Skeletal muscle tissue (tissue), 4 donors: ENCODE measurements around the gene SLC22A3. TPM values are rescaled to one million over a fixed set of nuclear protein-coding genes. Genes with fewer than 3 reads are reported as not detected.
"Not testable (repeated sequence)": the region's sequence is repeated elsewhere in the genome, so short reads cannot be mapped to it uniquely, and the experiment has no call there.

Experiments
- H3K27ac ChIP-seq: one replicate; pipeline ENCODE4 v1.7.0; 2013; ENCODE audit warnings: mild to moderate bottlenecking, low read depth, low read length, inconsistent platforms
- H3K27me3 ChIP-seq, 3 donors: one replicate each; pipeline ENCODE4 v1.7.0; 2013; ENCODE audit warnings: low read length in 3 of 3; ENCODE audit not compliant: control insufficient read depth in 3 of 3, insufficient read depth in 3 of 3
- H3K36me3 ChIP-seq, 3 donors: one replicate each; pipeline ENCODE4 v1.7.0; 2013; ENCODE audit warnings: low read length in 3 of 3; ENCODE audit not compliant: control insufficient read depth in 3 of 3, insufficient read depth in 3 of 3
- H3K4me1 ChIP-seq, 3 donors: one replicate each; pipeline ENCODE4 v1.7.0; 2013; ENCODE audit warnings: low read length in 3 of 3, mild to moderate bottlenecking in 3 of 3; ENCODE audit not compliant: control insufficient read depth in 3 of 3, insufficient read depth in 3 of 3
- H3K4me3 ChIP-seq, 3 donors: one replicate each; pipeline ENCODE4 v1.7.0; 2013; ENCODE audit warnings: low read length in 3 of 3
- H3K9ac ChIP-seq, 3 donors: one replicate each; pipeline ENCODE4 v1.7.0; 2013; ENCODE audit warnings: low read length in 3 of 3, mild to moderate bottlenecking in 3 of 3, moderate library complexity in 2 of 3, low read depth in 1 of 3
- H3K9me3 ChIP-seq, 3 donors: one replicate each; pipeline ENCODE4 v1.7.0; 2013; ENCODE audit warnings: low read length in 3 of 3; ENCODE audit not compliant: control insufficient read depth in 3 of 3
- total RNA-seq: library from RNA; depleted of rRNA; stranded (reverse); fragments of >200 nt; gene quantifications from one replicate; pipeline ENCODE4 v1.2.3, GENCODE V29; 2014
- donor health status: Osteomylitis.

The SLC22A3 gene
- total RNA-seq, 1 donor from 2014 or later = 8.4 TPM

DNA sequence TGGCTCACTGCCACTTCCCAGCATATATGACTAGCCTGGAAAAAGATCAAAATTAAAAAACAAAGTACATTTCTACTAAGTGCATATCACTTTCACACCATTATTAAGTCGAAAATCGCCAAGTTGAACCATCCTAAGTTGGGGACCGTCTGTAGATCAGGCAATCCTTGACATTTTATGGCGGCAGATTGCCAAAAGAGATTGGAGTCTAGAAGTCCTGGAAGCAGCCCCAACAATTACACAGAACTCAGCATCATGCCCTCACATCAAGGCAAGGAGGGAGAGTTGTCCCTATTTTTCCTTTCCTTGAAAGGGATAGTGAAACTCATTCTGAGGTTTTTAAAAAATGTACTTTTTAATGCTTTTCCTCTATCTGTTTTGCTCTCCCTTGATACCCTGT is 30.7 kb downstream of the SLC22A3 start:
- Histone ChIP-seq H3K27me3 (no peaks in the 10 kb centered on the region), H3K36me3 (no peaks in the 10 kb centered on the region), H3K9me3 (no peaks in the 10 kb centered on the region), H3K27ac (no peak overlapping the region), H3K9ac (no peak overlapping the region), H3K4me1 (peaks cover 0 to 6% (median 0%) of the 10 kb centered on the region in 3 donors), H3K4me3 (no peak overlapping the region)

DNA sequence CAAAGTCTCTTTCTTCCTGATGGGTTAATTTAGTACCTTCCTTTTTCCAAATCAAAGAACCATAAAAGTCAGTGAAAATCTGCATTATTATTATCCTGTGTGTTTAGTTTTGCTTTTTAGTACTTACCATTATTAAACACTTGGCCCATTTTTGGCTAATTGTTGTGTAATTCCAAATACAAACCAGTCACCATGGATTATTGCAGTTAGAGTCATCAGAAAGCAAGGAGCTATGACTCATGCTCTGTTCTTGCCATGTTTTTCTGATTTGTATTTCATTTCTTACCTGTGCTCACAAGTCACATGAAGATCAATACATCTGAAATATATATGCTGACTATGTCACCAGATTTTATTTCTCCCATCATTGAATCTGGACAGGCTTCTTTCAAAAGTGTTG is 31.3 kb downstream of the SLC22A3 start:
- Histone ChIP-seq H3K9me3 (no peaks in the 10 kb centered on the region), H3K27ac (no peak overlapping the region), H3K27me3 (no peaks in the 10 kb centered on the region), H3K4me3 (no peak overlapping the region), H3K36me3 (no peaks in the 10 kb centered on the region), H3K9ac (no peak overlapping the region), H3K4me1 (peaks cover 0 to 6% (median 2%) of the 10 kb centered on the region in 3 donors)

- H3K27ac ChIP-seq = no peak overlapping the region
- no peak overlapping the region for H3K9ac ChIP-seq
- no peak overlapping the region for H3K4me3 ChIP-seq
- H3K4me1 ChIP-seq = peaks cover 3 to 24% (median 17%) of the 10 kb centered on the region in 3 donors
- H3K27me3 ChIP-seq = no peaks in the 10 kb centered on the region
- H3K9me3 ChIP-seq = no peaks in the 10 kb centered on the region
- no peaks in the 10 kb centered on the region for H3K36me3 ChIP-seq
Measured at GRCh38 chr6:160382946-160383345, 34.8 kb downstream of the SLC22A3 start.

DNA sequence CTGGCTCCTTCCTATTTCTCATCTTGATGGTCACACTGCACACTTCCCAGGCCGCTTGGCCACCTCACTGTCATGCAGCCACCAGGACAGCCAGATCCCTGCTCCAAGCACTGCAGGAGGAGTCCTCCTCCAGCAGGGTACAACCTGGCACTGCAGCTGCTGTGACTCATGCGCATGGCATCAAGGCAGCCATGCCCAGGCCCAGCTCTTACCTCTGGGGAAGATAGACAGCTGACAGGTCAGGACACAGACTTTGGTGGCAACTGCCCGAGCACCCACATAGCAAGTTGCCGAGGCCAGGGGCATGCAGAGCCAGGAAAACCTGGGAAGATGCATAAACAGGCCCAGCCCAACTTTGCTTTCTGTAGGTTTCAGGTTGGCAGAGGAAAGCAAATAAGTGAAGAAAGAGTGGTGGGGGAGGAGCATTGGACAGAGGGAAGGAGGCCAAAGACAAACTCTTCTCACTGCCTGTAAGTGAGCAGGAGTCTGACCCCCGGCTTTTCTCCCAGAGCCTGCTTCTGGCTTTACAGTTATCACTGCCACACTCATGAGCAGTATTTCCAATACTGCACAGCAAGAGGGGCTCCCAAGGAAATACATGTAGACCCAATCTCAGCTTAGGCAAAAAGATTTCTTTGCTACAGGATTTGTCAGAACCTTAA is 38.8 kb downstream of the SLC22A3 start:
- Histone ChIP-seq H3K9ac (peak overlapping the region in 1 of 3 donors; percentile 17), H3K27me3 (no peaks in the 10 kb centered on the region), H3K9me3 (peaks cover 0 to 3% (median 0%) of the 10 kb centered on the region in 3 donors), H3K4me3 (no peak overlapping the region), H3K4me1 (peaks cover 3 to 49% (median 11%) of the 10 kb centered on the region in 3 donors), H3K36me3 (no peaks in the 10 kb centered on the region), H3K27ac (no peak overlapping the region)

DNA sequence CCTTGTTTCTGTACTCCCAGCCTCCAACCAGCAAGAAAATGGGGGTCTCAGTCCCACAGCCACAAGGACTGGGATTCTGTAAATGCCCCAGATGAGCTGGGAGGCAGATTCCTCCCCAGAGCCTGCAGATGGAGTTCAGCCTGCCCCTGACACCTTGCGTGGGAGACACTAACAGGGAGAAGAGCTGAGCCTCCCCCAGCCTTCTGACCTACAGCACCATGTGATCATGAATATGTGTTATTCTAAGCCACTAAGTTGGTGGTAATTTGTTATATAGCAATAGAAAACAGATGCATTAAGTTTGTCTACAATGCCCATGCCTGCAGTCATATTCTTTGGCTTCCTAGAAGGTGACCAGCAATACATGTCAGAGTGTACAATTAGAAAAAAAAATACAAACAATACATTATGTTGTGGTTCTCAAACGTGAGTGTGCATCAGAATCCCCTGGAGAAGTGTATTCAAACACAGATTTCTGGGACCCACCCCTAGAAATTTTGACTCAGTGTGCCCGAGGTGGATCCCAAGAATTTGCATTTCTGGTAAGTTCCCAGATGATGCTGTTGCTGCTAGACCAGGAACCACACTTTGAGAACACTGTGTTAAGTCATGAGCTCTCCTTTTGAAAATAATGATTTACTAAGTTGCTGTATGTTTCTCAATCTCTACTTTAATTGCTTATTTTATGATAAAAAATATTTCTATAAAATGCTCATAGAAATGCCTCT is 39.9 kb downstream of the SLC22A3 start:
- no peak overlapping the region for H3K27ac ChIP-seq

GRCh38 chr6:160388922-160389321 is 40.7 kb downstream of the SLC22A3 start:
- Histone ChIP-seq H3K27me3 (no peaks in the 10 kb centered on the region), H3K9me3 (peaks cover 0 to 3% (median 0%) of the 10 kb centered on the region in 3 donors), H3K4me3 (no peak overlapping the region), H3K27ac (no peak overlapping the region), H3K9ac (no peak overlapping the region), H3K4me1 (peaks cover 3 to 50% (median 11%) of the 10 kb centered on the region in 3 donors), H3K36me3 (no peaks in the 10 kb centered on the region)

More for the DNA sequence above, 39.9 kb downstream of the SLC22A3 start:
- Histone ChIP-seq H3K4me1 (peaks cover 3 to 50% (median 11%) of the 10 kb centered on the region in 3 donors), H3K36me3 (no peaks in the 10 kb centered on the region), H3K9ac (no peak overlapping the region), H3K9me3 (peaks cover 0 to 3% (median 0%) of the 10 kb centered on the region in 3 donors), H3K27me3 (no peaks in the 10 kb centered on the region), H3K4me3 (no peak overlapping the region)

- no peaks in the 10 kb centered on the region for H3K36me3 ChIP-seq
- peaks cover 0 to 3% (median 0%) of the 10 kb centered on the region in 3 donors for H3K9me3 ChIP-seq
- H3K4me3 ChIP-seq = no peak overlapping the region
- H3K27ac ChIP-seq = no peak overlapping the region
- H3K27me3 ChIP-seq = no peaks in the 10 kb centered on the region
- peaks cover 3 to 43% (median 8%) of the 10 kb centered on the region in 3 donors for H3K4me1 ChIP-seq
- H3K9ac ChIP-seq = no peak overlapping the region
Measured at GRCh38 chr6:160391419-160392116, 43.4 kb downstream of the SLC22A3 start.

DNA sequence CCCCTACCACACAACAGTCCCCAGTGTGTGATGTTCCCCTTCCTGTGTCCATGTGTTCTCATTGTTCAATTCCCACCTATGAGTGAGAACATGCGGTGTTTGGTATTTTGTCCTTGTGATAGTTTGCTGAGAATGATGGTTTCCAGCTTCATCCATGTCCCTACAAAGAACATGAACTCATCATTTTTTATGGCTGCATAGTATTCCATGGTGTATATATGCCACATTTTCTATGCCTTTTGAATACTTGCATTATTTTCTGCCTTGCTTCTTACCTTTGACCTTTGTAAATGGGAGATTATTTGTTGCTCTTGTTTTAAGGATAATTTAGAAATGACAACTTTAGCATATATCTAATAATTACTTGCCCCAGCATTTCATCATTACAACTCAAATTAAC is 45.3 kb downstream of the SLC22A3 start:
- H3K27me3 ChIP-seq, H3K4me3 ChIP-seq, H3K27ac ChIP-seq: not testable (repeated sequence)

GRCh38 chr6:160393891-160394653 is 45.9 kb downstream of the SLC22A3 start:
- Histone ChIP-seq H3K4me3 (no peak overlapping the region), H3K9ac (no peak overlapping the region), H3K9me3 (peaks cover 0 to 3% (median 0%) of the 10 kb centered on the region in 3 donors), H3K36me3 (no peaks in the 10 kb centered on the region), H3K4me1 (peaks cover 0 to 28% (median 0%) of the 10 kb centered on the region in 3 donors), H3K27me3 (no peaks in the 10 kb centered on the region), H3K27ac (no peak overlapping the region)

More for the DNA sequence above, 45.3 kb downstream of the SLC22A3 start:
- not testable (repeated sequence) for H3K36me3 ChIP-seq, H3K9me3 ChIP-seq, H3K9ac ChIP-seq
- H3K4me1 ChIP-seq = peaks cover 0 to 31% (median 0%) of the 10 kb centered on the region in 3 donors
